ENCODE data around the gene PHF21B.

GRCh38 chr22:44975427-44976262 lies 34.2 kb downstream of the PHF21B start:
- peak; percentile 86 for TF ChIP-seq CTCF (IDR thresholded peaks at IDR 0.05)
- no peak for TF ChIP-seq ZFX (IDR thresholded peaks at IDR 0.05; ENCODE audit: borderline replicate concordance)
